ENCODE data around the gene MBNL1. TPM values are rescaled to one million over a fixed set of nuclear protein-coding genes. Genes with fewer than 3 reads are reported as not detected.
A peak's percentile ranks its signal among the peaks of the same experiment; 100 is the strongest.

Gene MBNL1
- total and polyA plus RNA-seq, 11 donors = 46.8 to 416 (median 189) TPM

- H3K9me3 ChIP-seq = no peaks in the 10 kb centered on the region
- peaks cover 0 to 27% (median 9%) of the 10 kb centered on the region in 12 donors for H3K4me1 ChIP-seq
- no peak for TF ChIP-seq POLR2A (IDR thresholded peaks at IDR 0.05)
- TF ChIP-seq, protein P1, sequence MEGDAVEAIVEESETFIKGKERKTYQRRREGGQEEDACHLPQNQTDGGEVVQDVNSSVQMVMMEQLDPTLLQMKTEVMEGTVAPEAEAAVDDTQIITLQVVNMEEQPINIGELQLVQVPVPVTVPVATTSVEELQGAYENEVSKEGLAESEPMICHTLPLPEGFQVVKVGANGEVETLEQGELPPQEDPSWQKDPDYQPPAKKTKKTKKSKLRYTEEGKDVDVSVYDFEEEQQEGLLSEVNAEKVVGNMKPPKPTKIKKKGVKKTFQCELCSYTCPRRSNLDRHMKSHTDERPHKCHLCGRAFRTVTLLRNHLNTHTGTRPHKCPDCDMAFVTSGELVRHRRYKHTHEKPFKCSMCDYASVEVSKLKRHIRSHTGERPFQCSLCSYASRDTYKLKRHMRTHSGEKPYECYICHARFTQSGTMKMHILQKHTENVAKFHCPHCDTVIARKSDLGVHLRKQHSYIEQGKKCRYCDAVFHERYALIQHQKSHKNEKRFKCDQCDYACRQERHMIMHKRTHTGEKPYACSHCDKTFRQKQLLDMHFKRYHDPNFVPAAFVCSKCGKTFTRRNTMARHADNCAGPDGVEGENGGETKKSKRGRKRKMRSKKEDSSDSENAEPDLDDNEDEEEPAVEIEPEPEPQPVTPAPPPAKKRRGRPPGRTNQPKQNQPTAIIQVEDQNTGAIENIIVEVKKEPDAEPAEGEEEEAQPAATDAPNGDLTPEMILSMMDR (IDR thresholded peaks at IDR 0.05) = no peak
- H3K27ac ChIP-seq = no peak overlapping the region
- ATAC-seq (no peak), DNase-seq (no peak)
- H3K27me3 ChIP-seq = no peaks in the 10 kb centered on the region
- H3K36me3 ChIP-seq = peaks cover 0 to 80% (median 58%) of the 10 kb centered on the region in 9 donors
- H3K4me3 ChIP-seq = no peak overlapping the region
- WGBS, 4 donors = 94 to 100% (median 96%) methylated on average over 6 to 7 of the region's 7 CpGs
- intact Hi-C loops (cut with DNase I) = no loop called here
Observed at GRCh38 chr3:152419748-152420147, 151.0 kb downstream of the MBNL1 start.

DNA sequence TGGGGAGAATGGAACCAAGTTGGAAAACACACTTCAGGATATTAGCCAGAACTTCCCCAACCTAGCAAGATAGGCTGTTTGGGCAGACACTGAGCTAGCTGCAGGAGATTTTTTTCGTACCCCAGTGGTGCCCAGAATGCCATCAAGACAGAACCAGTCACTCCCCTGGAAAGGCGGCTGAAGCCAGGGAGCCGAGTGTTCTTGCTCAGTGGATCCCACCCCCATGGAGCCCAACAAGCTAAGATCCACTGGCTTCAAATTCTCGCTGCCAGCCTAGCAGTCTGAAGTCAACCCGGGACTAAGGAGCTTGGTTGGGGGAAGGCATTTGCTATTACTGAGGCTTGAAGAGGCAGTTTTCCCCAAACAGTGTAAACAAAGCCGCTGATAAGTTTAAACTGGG, 152.4 kb downstream of the MBNL1 start:
- no peak for DNase-seq
- no peak overlapping the region for H3K4me3 ChIP-seq
- H3K27me3 ChIP-seq = no peaks in the 10 kb centered on the region
- peaks cover 0 to 21% (median 8%) of the 10 kb centered on the region in 12 donors for H3K4me1 ChIP-seq
- TF ChIP-seq POLR2A (IDR thresholded peaks at IDR 0.05) = no peak
- TF ChIP-seq, protein P1 (IDR thresholded peaks at IDR 0.05) = no peak
- H3K36me3 ChIP-seq = peaks cover 0 to 66% (median 45%) of the 10 kb centered on the region in 9 donors
- ATAC-seq = no peak
- H3K27ac ChIP-seq = peak overlapping the region in 1 of 12 donors; percentile 61
- intact Hi-C loops (cut with DNase I) = no loop called here
- no peaks in the 10 kb centered on the region for H3K9me3 ChIP-seq
- 94 to 99% (median 97%) methylated on average over 6 of the region's 6 CpGs for WGBS, 4 donors

DNA sequence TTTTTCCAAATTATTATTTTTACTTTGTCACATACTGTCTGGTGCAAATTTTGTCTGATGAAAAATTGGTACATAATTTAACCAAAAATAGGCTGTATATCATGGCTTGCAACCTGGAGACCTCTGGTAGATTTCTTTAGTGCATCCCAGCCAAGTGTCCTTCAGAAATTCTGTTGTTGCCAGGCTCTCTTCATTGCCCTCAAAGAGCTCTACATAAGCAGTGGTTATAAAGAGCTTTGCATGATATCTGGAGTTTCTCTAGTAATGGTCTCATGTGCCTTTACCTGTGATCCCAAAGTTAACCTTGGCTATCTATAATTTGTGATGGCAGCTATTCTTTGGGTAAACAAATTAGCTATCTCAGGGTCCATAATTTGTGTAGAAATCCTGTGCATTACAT, 157.7 kb downstream of the MBNL1 start:
- ATAC-seq (no peak), DNase-seq (no peak)
- Histone ChIP-seq H3K4me3 (no peak overlapping the region), H3K9me3 (no peaks in the 10 kb centered on the region), H3K36me3 (peaks cover 0 to 14% (median 4%) of the 10 kb centered on the region in 9 donors), H3K4me1 (peaks cover 0 to 49% (median 29%) of the 10 kb centered on the region in 12 donors), H3K27me3 (no peaks in the 10 kb centered on the region), H3K27ac (peak overlapping the region in 8 of 12 donors; percentile 6 to 74 (median 54))
- TF ChIP-seq POLR2A (IDR thresholded peaks at IDR 0.05) = no peak
- TF ChIP-seq, protein P1 (IDR thresholded peaks at IDR 0.05) = no peak
- intact Hi-C loops (cut with DNase I) = no loop called here

GRCh38 chr3:152428577-152428976, 159.8 kb downstream of the MBNL1 start:
- intact Hi-C loops (cut with DNase I) = no loop called here
- WGBS, 4 donors = 62 to 76% (median 71%) methylated on average over 3 of the region's 3 CpGs
- ATAC-seq (no peak), DNase-seq (no peak)
- H3K4me1 ChIP-seq = peaks cover 0 to 62% (median 31%) of the 10 kb centered on the region in 12 donors
- peak overlapping the region in 7 of 12 donors; percentile 3 to 71 (median 48) for H3K27ac ChIP-seq
- H3K9me3 ChIP-seq = peaks cover 0 to under 1% (median 0%) of the 10 kb centered on the region in 12 donors
- no peak for TF ChIP-seq POLR2A (IDR thresholded peaks at IDR 0.05)
- H3K36me3 ChIP-seq = peaks cover 0 to 18% (median 9%) of the 10 kb centered on the region in 9 donors
- no peaks in the 10 kb centered on the region for H3K27me3 ChIP-seq
- H3K4me3 ChIP-seq = no peak overlapping the region
